Calu3 (cell line): Measurements from ENCODE around the gene POU5F2. TPM values are rescaled to one million over a fixed set of nuclear protein-coding genes. Genes with fewer than 3 reads are reported as not detected.

Experiments used
- BruUV-seq: library from RNA; stranded (reverse); fragments of 400-500 nt; replicated peaks from 2 replicates; lab custom pipeline; 2021; lab: Mats Ljungman, UMichigan
- CTCF ChIA-PET: fragments of 300-600 bp; sonication (Branson Sonifier 250); formaldehyde crosslinking; loops from one replicate; lab custom pipeline; 2022; ENCODE audit warnings: antibody characterized with exemption; lab: Charles Lee
- DNase-seq: peaks from one replicate; pipeline ENCODE4 v3.0.0; 2022
- H3K27ac Mint-ChIP-seq: one replicate; pipeline ENCODE4 v1.8.0; 2022; ENCODE audit warnings: mixed read lengths; ENCODE audit not compliant: unreplicated experiment
- H3K27me3 Mint-ChIP-seq: one replicate; pipeline ENCODE4 v1.8.0; 2022; ENCODE audit warnings: mixed read lengths; ENCODE audit not compliant: unreplicated experiment
- H3K36me3 Mint-ChIP-seq: one replicate; pipeline ENCODE4 v1.8.0; 2022; ENCODE audit warnings: mild to moderate bottlenecking, moderate library complexity, mixed read lengths; ENCODE audit not compliant: insufficient read depth, unreplicated experiment
- H3K4me1 Mint-ChIP-seq: one replicate; pipeline ENCODE4 v1.8.0; 2022; ENCODE audit warnings: mild to moderate bottlenecking, low read depth, mixed read lengths; ENCODE audit not compliant: unreplicated experiment
- H3K4me3 Mint-ChIP-seq: one replicate; pipeline ENCODE4 v1.8.0; 2022; ENCODE audit warnings: mild to moderate bottlenecking, low read depth, moderate library complexity, mixed read lengths; ENCODE audit not compliant: unreplicated experiment
- H3K9me3 Mint-ChIP-seq: one replicate; pipeline ENCODE4 v1.8.0; 2022; ENCODE audit warnings: low read depth, mixed read lengths; ENCODE audit not compliant: unreplicated experiment
- intact Hi-C: fragments of 100-400 bp; cut with micrococcal nuclease; formaldehyde crosslinking; loops from one replicate; pipeline ENCODE4 v1.10.0; 2022; ENCODE audit not compliant: unreplicated experiment
- total RNA-seq: library from RNA; stranded (reverse); gene quantifications from 2 replicates; pipeline ENCODE4 v1.2.3, GENCODE V29; 2022
- TF ChIP-seq, protein P1 (sequence below): fragments of 200-600 bp; IDR thresholded peaks from one replicate; pipeline ENCODE4 v1.8.0; 2022; ENCODE audit warnings: antibody characterized with exemption; ENCODE audit not compliant: unreplicated experiment

POU5F2 gene
- total RNA-seq, 1 experiment from 2014 or later, result 2.0 TPM

GRCh38 chr5:93721071-93721470, 20.3 kb downstream of the POU5F2 start:
- intact Hi-C loops, result no loop called here
- Mint-ChIP-seq H3K27ac (no peak overlapping the region), H3K4me3 (no peak overlapping the region), H3K27me3 (no peaks in the 10 kb centered on the region), H3K4me1 (peaks cover 29% of the 10 kb centered on the region), H3K9me3 (no peaks in the 10 kb centered on the region), H3K36me3 (no peaks in the 10 kb centered on the region)
- TF ChIP-seq, protein P1, sequence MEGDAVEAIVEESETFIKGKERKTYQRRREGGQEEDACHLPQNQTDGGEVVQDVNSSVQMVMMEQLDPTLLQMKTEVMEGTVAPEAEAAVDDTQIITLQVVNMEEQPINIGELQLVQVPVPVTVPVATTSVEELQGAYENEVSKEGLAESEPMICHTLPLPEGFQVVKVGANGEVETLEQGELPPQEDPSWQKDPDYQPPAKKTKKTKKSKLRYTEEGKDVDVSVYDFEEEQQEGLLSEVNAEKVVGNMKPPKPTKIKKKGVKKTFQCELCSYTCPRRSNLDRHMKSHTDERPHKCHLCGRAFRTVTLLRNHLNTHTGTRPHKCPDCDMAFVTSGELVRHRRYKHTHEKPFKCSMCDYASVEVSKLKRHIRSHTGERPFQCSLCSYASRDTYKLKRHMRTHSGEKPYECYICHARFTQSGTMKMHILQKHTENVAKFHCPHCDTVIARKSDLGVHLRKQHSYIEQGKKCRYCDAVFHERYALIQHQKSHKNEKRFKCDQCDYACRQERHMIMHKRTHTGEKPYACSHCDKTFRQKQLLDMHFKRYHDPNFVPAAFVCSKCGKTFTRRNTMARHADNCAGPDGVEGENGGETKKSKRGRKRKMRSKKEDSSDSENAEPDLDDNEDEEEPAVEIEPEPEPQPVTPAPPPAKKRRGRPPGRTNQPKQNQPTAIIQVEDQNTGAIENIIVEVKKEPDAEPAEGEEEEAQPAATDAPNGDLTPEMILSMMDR, result no peak
- no TSS peak for BruUV-seq
- CTCF ChIA-PET, result interaction anchor here (0.7 kb wide), 1 partner anchor 531 kb away, joined by 6 read pairs; no protein-coding TSS in a partner anchor
- no peak for DNase-seq

GRCh38 chr5:93717162-93717561, 24.2 kb downstream of the POU5F2 start:
- DNase-seq, result peak; percentile 43
- H3K36me3 Mint-ChIP-seq, result no peaks in the 10 kb centered on the region
- H3K9me3 Mint-ChIP-seq, result no peaks in the 10 kb centered on the region
- H3K27ac Mint-ChIP-seq, result no peak overlapping the region
- intact Hi-C loops, result no loop called here
- TF ChIP-seq, protein P1, result no peak
- no peaks in the 10 kb centered on the region for H3K27me3 Mint-ChIP-seq
- no peak overlapping the region for H3K4me3 Mint-ChIP-seq
- CTCF ChIA-PET, result interaction anchor here (0.5 to 0.7 kb wide), 3 partner anchors 66 to 636 kb away, joined by 3 to 5 read pairs (median 3); no protein-coding TSS in a partner anchor
- no TSS peak for BruUV-seq
- H3K4me1 Mint-ChIP-seq, result peaks cover 35% of the 10 kb centered on the region

- Mint-ChIP-seq H3K9me3 (no peaks in the 10 kb centered on the region), H3K36me3 (peaks cover 4% of the 10 kb centered on the region), H3K27ac (no peak overlapping the region), H3K4me3 (no peak overlapping the region), H3K4me1 (peaks cover 27% of the 10 kb centered on the region), H3K27me3 (no peaks in the 10 kb centered on the region)
- intact Hi-C loops, result no loop called here
- TF ChIP-seq, protein P1, result no peak
- DNase-seq, result no peak
- CTCF ChIA-PET, result interaction anchor here (0.9 kb wide), 1 partner anchor 20 kb away, joined by 7 read pairs; no protein-coding TSS in a partner anchor
- BruUV-seq, result no TSS peak
These were observed 24.9 kb downstream of the POU5F2 start for GRCh38 chr5:93716453-93716852.

- no TSS peak for BruUV-seq
- DNase-seq, result no peak
- Mint-ChIP-seq H3K36me3 (peaks cover 4% of the 10 kb centered on the region), H3K27me3 (no peaks in the 10 kb centered on the region), H3K4me1 (peaks cover 21% of the 10 kb centered on the region), H3K27ac (no peak overlapping the region), H3K4me3 (no peak overlapping the region), H3K9me3 (no peaks in the 10 kb centered on the region)
- CTCF ChIA-PET, result interaction anchor here (0.9 kb wide), 1 partner anchor 21 kb away, joined by 7 read pairs; no protein-coding TSS in a partner anchor
- TF ChIP-seq, protein P1, result no peak
- intact Hi-C loops, result no loop called here
These were observed 25.6 kb downstream of the POU5F2 start for GRCh38 chr5:93715761-93716160.
